H9 (cell line): ENCODE results near the gene ITPR1. TPM values are rescaled to one million over a fixed set of nuclear protein-coding genes. Genes with fewer than 3 reads are reported as not detected.

ENCODE experiments used
- DNase-seq: peaks from one replicate; pipeline ENCODE4 v3.0.0-alpha.2; 2017
- H2AFZ ChIP-seq: one replicate; pipeline ENCODE4 v1.6.1; 2013; ENCODE audit warnings: mild to moderate bottlenecking, low read length, control low read depth, moderate library complexity
- H2AK5ac ChIP-seq: 2 replicates; pipeline ENCODE4 v1.6.1; 2013; ENCODE audit warnings: low read length, control low read depth, mixed read lengths; ENCODE audit not compliant: insufficient read length
- H2BK120ac ChIP-seq: one replicate; pipeline ENCODE4 v1.6.1; 2013; ENCODE audit warnings: low read depth, mild to moderate bottlenecking, low read length, control low read depth, inconsistent platforms; ENCODE audit not compliant: poor library complexity, severe bottlenecking
- H2BK12ac ChIP-seq: 2 replicates; pipeline ENCODE4 v1.6.1; 2013; ENCODE audit warnings: low read length, control low read depth, mixed read lengths, low read depth; ENCODE audit not compliant: insufficient read length
- H2BK15ac ChIP-seq: 2 replicates; pipeline ENCODE4 v1.6.1; 2013; ENCODE audit warnings: low read depth, low read length, control low read depth
- H2BK20ac ChIP-seq: one replicate; pipeline ENCODE4 v1.6.1; 2013; ENCODE audit warnings: low read depth, mild to moderate bottlenecking, low read length, control low read depth, inconsistent platforms; ENCODE audit not compliant: poor library complexity, severe bottlenecking
- H2BK5ac ChIP-seq: 2 replicates; pipeline ENCODE4 v1.6.1; 2013; ENCODE audit warnings: low read length, control low read depth, mixed read lengths; ENCODE audit not compliant: insufficient read length
- H3K14ac ChIP-seq: 2 replicates; pipeline ENCODE4 v1.6.1; 2013; ENCODE audit warnings: low read length, control low read depth; ENCODE audit not compliant: insufficient read depth
- H3K18ac ChIP-seq: 2 replicates; pipeline ENCODE4 v1.6.1; 2013; ENCODE audit warnings: low read depth, mild to moderate bottlenecking, mixed read lengths, low read length, control low read depth; ENCODE audit not compliant: insufficient read length
- H3K23ac ChIP-seq: 2 replicates; pipeline ENCODE4 v1.6.1; 2013; ENCODE audit warnings: low read length, control low read depth, mixed read lengths, low read depth; ENCODE audit not compliant: insufficient read length
- H3K23me2 ChIP-seq: 2 replicates; pipeline ENCODE4 v1.6.1; 2013; ENCODE audit warnings: low read depth, mild to moderate bottlenecking, mixed read lengths, low read length, control low read depth; ENCODE audit not compliant: insufficient read length, poor library complexity, severe bottlenecking
- H3K27ac ChIP-seq: 2 replicates; pipeline ENCODE4 v1.5.1; 2013; ENCODE audit warnings: low read length, control low read depth, mixed read lengths, low read depth; ENCODE audit not compliant: insufficient read length
- H3K27me3 ChIP-seq: 2 replicates; pipeline ENCODE4 v1.6.1; 2013; ENCODE audit warnings: low read length, control low read depth, inconsistent platforms; ENCODE audit not compliant: insufficient read depth
- H3K4ac ChIP-seq: 2 replicates; pipeline ENCODE4 v1.6.1; 2013; ENCODE audit warnings: low read depth, mild to moderate bottlenecking, control low read depth, inconsistent platforms, low read length, moderate library complexity
- H3K4me1 ChIP-seq: 2 replicates; pipeline ENCODE4 v1.6.1; 2013; ENCODE audit warnings: low read length, control low read depth, inconsistent platforms; ENCODE audit not compliant: insufficient read depth
- H3K4me2 ChIP-seq: 2 replicates; pipeline ENCODE4 v1.6.1; 2013; ENCODE audit warnings: low read length, control low read depth, mixed read lengths; ENCODE audit not compliant: insufficient read length, insufficient read depth
- H3K56ac ChIP-seq: 2 replicates; pipeline ENCODE4 v1.6.1; 2013; ENCODE audit warnings: low read depth, mild to moderate bottlenecking, mixed read lengths, low read length, control low read depth; ENCODE audit not compliant: insufficient read length
- H3K79me1 ChIP-seq: 2 replicates; pipeline ENCODE4 v1.6.1; 2013; ENCODE audit warnings: low read depth, mild to moderate bottlenecking, moderate library complexity, low read length, control low read depth, inconsistent platforms; ENCODE audit not compliant: insufficient read depth, poor library complexity, severe bottlenecking
- H3K79me2 ChIP-seq: 2 replicates; pipeline ENCODE4 v1.6.1; 2013; ENCODE audit warnings: low read length, control low read depth, inconsistent platforms; ENCODE audit not compliant: insufficient read depth
- H3K9ac ChIP-seq: 2 replicates; pipeline ENCODE4 v1.6.1; 2013; ENCODE audit warnings: low read length, control low read depth, mixed read lengths; ENCODE audit not compliant: insufficient read length; ENCODE audit errors: extremely low read depth
- H3K9me3 ChIP-seq: one replicate; pipeline ENCODE4 v1.6.1; 2013; ENCODE audit warnings: low read depth, low read length, inconsistent platforms; ENCODE audit not compliant: control insufficient read depth
- H3T11ph ChIP-seq: one replicate; pipeline ENCODE4 v1.6.1; 2013; ENCODE audit warnings: mild to moderate bottlenecking, low read length, control low read depth, inconsistent platforms
- H4K20me1 ChIP-seq: one replicate; pipeline ENCODE4 v1.6.1; 2013; ENCODE audit not compliant: control insufficient read depth, insufficient read length, insufficient read depth
- H4K5ac ChIP-seq: 2 replicates; pipeline ENCODE4 v1.6.1; 2013; ENCODE audit warnings: low read depth, mild to moderate bottlenecking, mixed read lengths, low read length, control low read depth; ENCODE audit not compliant: insufficient read length
- H4K8ac ChIP-seq: replicated peaks from 2 replicates; pipeline ENCODE4 v1.6.1; 2013; ENCODE audit warnings: low read length, control low read depth, mixed read lengths, low read depth; ENCODE audit not compliant: insufficient read length
- H4K91ac ChIP-seq: 2 replicates; pipeline ENCODE4 v1.6.1; 2013; ENCODE audit warnings: low read depth, mild to moderate bottlenecking, moderate library complexity, mixed read lengths, low read length, control low read depth; ENCODE audit not compliant: insufficient read length
- H3K27ac Mint-ChIP-seq, 3 experiments: 2 replicates in 2 of 3; 3 replicates in 1 of 3; pipeline ENCODE4 v1.8.0; 2020 to 2021; ENCODE audit warnings: mixed read lengths in 3 of 3, mild to moderate bottlenecking in 1 of 3, moderate library complexity in 1 of 3
- H3K27me3 Mint-ChIP-seq: 2 replicates; pipeline ENCODE4 v1.8.0; 2021; ENCODE audit warnings: low read depth, mild to moderate bottlenecking, moderate library complexity, mixed read lengths
- H3K36me3 Mint-ChIP-seq, 3 experiments: 2 replicates in 2 of 3; 3 replicates in 1 of 3; pipeline ENCODE4 v1.8.0; 2020 to 2021; ENCODE audit warnings: low read depth in 3 of 3, mixed read lengths in 3 of 3; ENCODE audit not compliant: insufficient read depth in 1 of 3
- H3K4me1 Mint-ChIP-seq, 2 experiments: 2 replicates each; pipeline ENCODE4 v1.8.0; 2020; ENCODE audit warnings: mixed read lengths in 2 of 2
- H3K4me3 Mint-ChIP-seq, 2 experiments: 2 replicates in 1 of 2; 3 replicates in 1 of 2; pipeline ENCODE4 v1.8.0; 2020 to 2021; ENCODE audit warnings: mild to moderate bottlenecking in 2 of 2, mixed read lengths in 2 of 2, moderate library complexity in 1 of 2
- H3K9me3 Mint-ChIP-seq, 2 experiments: 2 replicates in 1 of 2; 3 replicates in 1 of 2; pipeline ENCODE4 v1.8.0; 2020; ENCODE audit warnings: mild to moderate bottlenecking in 2 of 2, mixed read lengths in 2 of 2, moderate library complexity in 1 of 2
- WGBS: extraction: QIAGEN DNeasy Blood & Tissue Kit; methylation state at CpG from one replicate; pipeline ENCODE4 v1.1.7; 2013; ENCODE audit warnings: missing lambda C conversion rate, low lambda C conversion rate, mixed read lengths; ENCODE audit not compliant: insufficient read length; ENCODE audit errors: extremely low coverage; 5-methylcytosine and 5-hydroxymethylcytosine counted together
- total RNA-seq: library from RNA; stranded (reverse); gene quantifications from 2 replicates; pipeline ENCODE4 v1.2.1, GENCODE V29; 2021
- TF ChIP-seq, protein P1 (sequence below): fragments of 200-600 bp; sonication (generic); conservative IDR thresholded peaks from 3 replicates; pipeline ENCODE4 v1.8.0; 2021; ENCODE audit warnings: antibody characterized with exemption, mild to moderate bottlenecking

The ITPR1 gene
- total RNA-seq, 1 experiment from 2014 or later, result 4.2 TPM

DNA sequence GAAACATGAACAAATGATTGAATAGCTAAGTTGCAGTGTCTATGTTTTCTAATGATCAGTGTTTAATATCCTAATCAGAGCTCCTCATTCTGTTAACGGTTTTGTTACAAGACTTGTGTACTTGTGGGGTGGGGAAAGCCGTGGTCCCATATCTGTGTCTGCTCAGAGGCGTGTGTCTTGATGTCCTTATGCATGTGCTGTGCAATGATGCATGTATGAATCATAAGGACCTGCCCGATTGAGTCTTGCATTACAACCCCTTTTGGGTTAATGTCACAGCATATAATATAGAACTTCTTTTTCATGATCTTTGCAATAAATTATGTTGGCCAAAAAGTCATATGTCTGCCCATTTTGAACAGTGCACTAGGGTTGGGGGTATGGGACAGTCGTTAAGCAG, 233.4 kb downstream of the ITPR1 start:
- Histone ChIP-seq H2BK120ac (no peak overlapping the region), H4K5ac (no peak overlapping the region), H3K79me1 (no peaks in the 10 kb centered on the region), H2BK20ac (no peak overlapping the region), H3K27me3 (no peaks in the 10 kb centered on the region), H4K8ac (no peak overlapping the region), H3K23me2 (no peaks in the 10 kb centered on the region), H2AK5ac (no peak overlapping the region), H2BK15ac (no peak overlapping the region), H3K18ac (no peak overlapping the region), H2BK12ac (no peak overlapping the region), H3K56ac (no peak overlapping the region), H3K79me2 (no peaks in the 10 kb centered on the region), H2BK5ac (no peak overlapping the region), H3K9me3 (no peaks in the 10 kb centered on the region), H3K23ac (no peak overlapping the region), H3K14ac (no peak overlapping the region), H3K4me2 (no peak overlapping the region), H3K4ac (no peak overlapping the region), H4K20me1 (no peaks in the 10 kb centered on the region), H4K91ac (no peak overlapping the region), H2AFZ (no peak overlapping the region), H3K27ac (no peak overlapping the region), H3T11ph (no peak overlapping the region), H3K9ac (no peak overlapping the region), H3K4me1 (peaks cover 4% of the 10 kb centered on the region; the same call in 1 of the 2 replicates)
- TF ChIP-seq, protein P1, sequence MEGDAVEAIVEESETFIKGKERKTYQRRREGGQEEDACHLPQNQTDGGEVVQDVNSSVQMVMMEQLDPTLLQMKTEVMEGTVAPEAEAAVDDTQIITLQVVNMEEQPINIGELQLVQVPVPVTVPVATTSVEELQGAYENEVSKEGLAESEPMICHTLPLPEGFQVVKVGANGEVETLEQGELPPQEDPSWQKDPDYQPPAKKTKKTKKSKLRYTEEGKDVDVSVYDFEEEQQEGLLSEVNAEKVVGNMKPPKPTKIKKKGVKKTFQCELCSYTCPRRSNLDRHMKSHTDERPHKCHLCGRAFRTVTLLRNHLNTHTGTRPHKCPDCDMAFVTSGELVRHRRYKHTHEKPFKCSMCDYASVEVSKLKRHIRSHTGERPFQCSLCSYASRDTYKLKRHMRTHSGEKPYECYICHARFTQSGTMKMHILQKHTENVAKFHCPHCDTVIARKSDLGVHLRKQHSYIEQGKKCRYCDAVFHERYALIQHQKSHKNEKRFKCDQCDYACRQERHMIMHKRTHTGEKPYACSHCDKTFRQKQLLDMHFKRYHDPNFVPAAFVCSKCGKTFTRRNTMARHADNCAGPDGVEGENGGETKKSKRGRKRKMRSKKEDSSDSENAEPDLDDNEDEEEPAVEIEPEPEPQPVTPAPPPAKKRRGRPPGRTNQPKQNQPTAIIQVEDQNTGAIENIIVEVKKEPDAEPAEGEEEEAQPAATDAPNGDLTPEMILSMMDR, result no peak
- WGBS, result no CpG with 5 or more reads among the region's 5 CpGs
- no peaks in the 10 kb centered on the region for H3K36me3 Mint-ChIP-seq
- no peaks in the 10 kb centered on the region; the same call in 1 of the 2 replicates for H3K27me3 Mint-ChIP-seq
- H3K9me3 Mint-ChIP-seq, result no peaks in the 10 kb centered on the region
- DNase-seq, result no peak
- no peak overlapping the region for H3K27ac Mint-ChIP-seq
- H3K4me3 Mint-ChIP-seq, result no peak overlapping the region
- peaks cover 10 to 19% of the 10 kb centered on the region in 2 experiments for H3K4me1 Mint-ChIP-seq
